NOMO-1 treated with dmso at 0.1 percent for 144 hours (cell line): ENCODE measurements around the gene POLE4.

ENCODE experiments used
- DNase-seq: peaks from one replicate; lab custom pipeline; 2025; ENCODE audit not compliant: unreplicated experiment; lab: John Stamatoyannopoulos, UW

POLE4 gene

DNA sequence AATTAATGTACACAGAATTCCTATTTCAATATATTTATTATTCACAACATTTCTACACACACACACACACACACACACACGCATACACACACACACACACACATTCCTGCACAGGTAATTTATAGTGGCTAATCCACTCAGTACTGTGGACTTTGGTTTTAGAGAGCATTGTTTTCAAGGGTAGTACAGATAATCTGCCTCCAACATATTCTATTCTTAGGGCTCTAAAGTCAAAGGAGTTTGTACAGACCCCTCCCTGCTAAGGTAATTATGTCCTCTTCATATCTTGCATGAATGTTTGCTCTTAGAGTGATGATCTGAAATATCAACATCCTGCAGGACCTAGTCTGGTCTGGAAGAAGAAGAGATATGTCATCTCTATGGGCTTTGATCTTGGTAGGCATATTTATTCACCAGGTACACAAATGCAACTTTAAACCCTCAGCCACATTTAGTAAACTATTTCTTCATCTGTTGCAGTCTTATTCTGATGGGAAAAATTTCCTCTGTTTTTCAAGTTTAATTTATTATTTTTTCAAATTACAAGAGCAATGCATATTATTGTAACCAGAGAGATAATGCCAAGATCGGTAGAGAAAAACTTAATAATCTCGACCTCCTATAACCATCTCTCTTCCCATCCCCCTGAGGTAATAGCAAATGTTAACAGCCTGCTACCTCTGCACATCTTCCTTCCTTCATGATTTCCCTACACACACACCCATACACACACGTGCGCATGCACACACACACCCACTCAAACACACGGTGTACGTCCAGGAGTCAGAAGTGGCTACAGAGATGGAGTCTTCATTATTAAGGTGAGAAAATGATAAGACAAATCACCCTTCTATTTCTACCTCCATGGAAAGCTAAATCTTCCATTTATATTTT, 18.3 kb upstream of the POLE4 start:
- no peak for DNase-seq

DNA sequence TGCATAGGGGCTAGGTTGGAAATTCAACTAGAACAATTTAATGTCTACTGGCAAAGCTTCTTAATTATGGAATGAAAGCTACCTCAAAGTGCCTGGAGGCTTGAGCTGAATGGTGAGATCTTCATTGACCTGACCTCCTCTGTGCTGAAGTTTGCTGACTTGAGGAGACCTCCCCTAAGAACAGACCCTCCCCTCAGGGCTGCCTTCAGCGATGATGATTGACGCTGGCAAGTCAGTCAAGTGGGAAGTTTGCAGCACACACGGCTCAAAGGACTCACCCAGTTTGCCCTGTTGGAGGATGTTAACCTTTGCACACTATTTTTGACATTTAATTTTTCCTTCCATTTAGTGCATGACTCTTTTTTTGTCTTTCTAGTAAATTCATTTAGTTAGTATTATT, 17.2 kb upstream of the POLE4 start:
- no peak for DNase-seq

GRCh38 chr2:74942263-74942662, 16.2 kb upstream of the POLE4 start:
- no peak for DNase-seq

- DNase-seq, result peak; percentile 37
Measured at GRCh38 chr2:74944987-74945787, 13.3 kb upstream of the POLE4 start.

- DNase-seq, result no peak
Measured at GRCh38 chr2:74945788-74946331, 12.6 kb upstream of the POLE4 start.

DNA sequence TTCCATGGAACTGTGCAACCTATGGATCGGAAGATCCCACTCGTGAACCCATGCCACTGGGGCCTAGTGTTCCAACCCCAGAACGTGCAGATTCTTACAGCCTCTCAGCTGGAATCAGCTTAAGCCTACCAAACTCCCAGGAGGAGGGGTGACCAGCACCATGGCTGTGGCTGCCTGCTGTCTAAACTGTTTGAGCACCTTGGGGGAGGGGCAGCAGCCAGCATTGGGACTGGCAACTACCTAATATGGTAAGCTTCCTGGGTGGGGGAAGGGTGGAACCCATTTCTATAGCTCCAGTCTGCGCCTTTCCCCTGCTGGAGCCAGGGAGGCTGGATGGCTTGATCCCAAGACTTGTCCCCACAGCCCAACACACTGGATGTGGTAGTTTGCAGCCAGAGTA, 10.7 kb upstream of the POLE4 start:
- no peak for DNase-seq

DNA sequence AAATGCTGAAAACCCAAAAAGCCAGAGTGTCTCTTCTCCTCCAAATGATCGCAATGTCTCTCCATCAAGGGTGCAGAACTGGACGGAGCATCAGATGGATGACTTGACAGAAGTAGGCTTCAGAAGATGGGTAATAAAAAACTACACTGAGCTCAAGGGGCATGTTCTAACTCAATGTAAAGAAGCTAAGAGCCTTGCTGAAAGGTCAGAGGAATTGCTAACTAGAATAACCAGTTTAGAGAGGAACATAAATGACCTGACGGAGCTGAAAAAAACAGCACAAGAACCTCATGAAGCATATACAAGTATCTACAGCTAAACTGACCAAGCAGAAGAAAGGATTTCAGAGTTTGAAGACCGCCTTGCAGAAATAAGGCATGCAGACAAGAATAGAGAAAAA, 9.7 kb upstream of the POLE4 start:
- no peak for DNase-seq

DNA sequence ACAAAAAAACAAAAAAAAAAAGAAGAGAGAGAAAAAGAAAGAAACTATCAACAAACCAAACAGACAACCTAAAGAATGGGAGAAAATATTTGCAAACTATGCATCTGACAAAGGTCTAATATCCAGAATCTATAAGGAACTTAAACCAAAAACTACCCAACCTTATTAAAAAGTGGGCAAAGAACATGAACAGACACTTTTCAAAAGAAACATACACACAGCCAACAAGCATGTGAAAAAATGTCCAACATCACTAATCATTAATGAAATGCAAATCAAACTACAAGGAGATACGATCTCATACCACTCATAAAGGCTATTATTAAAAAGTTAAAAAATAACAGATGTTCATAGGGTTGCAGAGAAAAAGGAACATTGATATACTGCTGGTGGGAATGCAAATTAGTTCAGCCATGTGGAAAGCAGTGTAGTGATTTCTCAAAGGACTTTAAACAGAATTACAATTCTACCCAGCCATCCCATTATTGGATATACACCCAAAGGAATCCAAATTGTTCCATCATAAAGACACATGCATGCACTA, 7.2 kb upstream of the POLE4 start:
- no peak for DNase-seq

- DNase-seq, result no peak
Measured at GRCh38 chr2:74952575-74952974, 5.9 kb upstream of the POLE4 start.

- DNase-seq, result no peak
Measured at GRCh38 chr2:74953796-74954499, 4.5 kb upstream of the POLE4 start.

GRCh38 chr2:74954500-74954874, 4.0 kb upstream of the POLE4 start:
- DNase-seq, result no peak

DNA sequence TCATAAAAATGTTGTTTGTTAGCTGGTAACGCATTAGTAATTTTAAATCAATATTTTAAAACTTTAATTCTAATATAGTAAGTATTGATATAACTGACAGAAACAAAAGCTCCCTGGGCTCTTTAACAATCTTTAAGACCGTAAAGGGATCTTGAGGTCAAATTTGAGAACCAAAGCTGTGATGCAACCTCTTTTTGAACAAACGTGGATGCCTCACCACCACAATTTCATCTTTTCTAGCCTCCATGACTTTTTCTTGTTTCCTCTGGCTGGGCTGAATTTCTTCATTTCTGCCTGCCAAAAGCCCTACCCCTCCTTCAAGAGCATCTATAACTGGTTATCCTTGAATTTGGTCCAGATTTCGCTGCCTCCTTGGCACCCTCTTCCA, 563 bp upstream of the POLE4 start:
- peak; percentile 64 for DNase-seq

GRCh38 chr2:74959106-74959751, 786 bp downstream of the POLE4 start:
- no peak for DNase-seq

DNA sequence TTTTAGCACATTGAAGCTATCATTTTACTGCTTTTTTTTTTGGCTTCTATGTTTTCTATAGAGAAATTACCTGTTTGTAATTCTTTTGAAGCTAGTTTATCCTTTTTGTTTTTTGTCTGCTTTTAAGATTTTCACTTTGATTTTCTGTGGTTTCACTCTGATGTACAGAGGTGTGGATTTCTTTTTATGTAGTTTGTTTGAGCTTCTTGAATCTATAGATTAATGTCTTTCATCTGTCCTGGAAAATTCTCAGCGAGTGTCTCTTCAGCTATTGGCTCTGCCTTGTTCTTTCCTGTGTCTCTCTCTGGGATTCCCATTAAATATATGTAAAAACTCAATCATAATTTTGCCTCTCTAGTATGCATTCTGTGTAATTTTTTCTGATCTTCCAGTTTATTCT, 8.4 kb downstream of the POLE4 start:
- DNase-seq, result no peak

GRCh38 chr2:74975016-74975415, 16.6 kb downstream of the POLE4 start:
- no peak for DNase-seq

DNA sequence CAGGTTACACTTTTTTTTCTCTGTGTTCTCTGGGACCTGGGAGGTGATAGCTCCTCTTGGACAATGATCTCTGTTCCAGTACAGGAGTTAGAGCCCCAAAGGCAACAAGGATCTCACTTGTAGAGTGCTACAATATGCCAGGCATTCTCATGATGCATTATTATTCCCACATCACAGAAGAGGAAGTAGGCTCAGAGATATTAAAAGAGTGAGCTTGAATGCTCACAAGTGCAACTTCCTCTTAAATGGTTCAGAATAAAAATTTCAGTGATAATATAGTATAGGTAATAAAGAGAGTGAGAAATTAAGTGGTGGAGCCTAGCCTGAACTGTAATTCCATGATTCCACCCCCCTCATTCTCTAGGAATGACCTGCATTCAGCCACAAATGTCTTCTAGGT, 21.4 kb downstream of the POLE4 start:
- DNase-seq, result peak; percentile 30

DNA sequence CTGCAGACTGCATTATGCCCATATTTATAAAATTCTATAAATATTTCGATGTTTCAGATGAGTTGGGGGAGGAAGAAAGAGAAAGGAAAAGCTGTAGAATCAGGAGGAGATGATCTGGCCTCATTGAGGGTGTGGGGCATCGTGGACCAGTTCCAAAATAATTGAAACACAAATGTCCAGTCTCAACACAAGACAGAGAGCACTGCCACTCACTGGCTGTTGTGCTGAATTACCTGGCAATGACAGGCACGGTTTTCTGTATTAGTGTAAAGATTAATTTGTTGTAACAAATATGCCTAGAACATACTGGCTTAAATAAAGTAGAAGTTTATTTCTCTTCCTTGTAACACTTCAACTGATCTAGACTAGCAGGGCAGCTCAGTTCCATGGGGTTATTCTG, 24.1 kb downstream of the POLE4 start:
- DNase-seq, result no peak

DNA sequence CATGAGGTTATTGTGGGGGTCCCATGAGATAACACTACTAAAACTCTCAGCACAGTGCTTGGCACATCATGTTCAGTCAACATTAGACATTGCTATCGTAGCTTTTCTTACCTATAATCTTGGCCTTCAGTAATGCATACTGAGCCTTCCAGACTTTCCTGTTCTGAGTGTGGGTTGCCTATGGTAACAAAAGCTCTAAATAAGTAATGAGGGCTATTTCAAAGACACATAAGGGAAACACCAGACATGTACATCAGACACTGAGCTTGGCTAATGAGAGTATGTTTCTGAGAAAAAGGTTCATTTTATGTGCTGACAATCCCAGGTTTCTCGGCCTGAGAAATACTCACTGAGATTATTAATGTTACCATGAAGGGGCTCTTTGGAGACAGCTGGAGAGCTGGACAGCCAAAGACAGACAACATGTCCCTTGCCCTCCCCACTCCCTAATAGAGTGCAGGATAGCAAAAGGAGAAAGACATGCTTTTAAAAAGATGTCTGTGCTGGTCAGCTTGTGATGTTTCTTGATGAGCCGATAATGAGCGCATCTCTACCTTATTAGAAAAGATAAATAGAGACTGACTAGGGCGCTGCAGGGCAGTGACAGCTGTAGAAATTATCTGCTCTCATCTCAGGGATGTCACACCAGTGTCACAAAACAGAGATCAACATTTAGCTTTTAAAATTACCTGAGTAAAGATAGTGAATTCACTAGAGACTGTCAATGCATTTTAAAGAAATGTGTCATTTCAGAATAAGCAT, 25.4 kb downstream of the POLE4 start:
- DNase-seq, result no peak

DNA sequence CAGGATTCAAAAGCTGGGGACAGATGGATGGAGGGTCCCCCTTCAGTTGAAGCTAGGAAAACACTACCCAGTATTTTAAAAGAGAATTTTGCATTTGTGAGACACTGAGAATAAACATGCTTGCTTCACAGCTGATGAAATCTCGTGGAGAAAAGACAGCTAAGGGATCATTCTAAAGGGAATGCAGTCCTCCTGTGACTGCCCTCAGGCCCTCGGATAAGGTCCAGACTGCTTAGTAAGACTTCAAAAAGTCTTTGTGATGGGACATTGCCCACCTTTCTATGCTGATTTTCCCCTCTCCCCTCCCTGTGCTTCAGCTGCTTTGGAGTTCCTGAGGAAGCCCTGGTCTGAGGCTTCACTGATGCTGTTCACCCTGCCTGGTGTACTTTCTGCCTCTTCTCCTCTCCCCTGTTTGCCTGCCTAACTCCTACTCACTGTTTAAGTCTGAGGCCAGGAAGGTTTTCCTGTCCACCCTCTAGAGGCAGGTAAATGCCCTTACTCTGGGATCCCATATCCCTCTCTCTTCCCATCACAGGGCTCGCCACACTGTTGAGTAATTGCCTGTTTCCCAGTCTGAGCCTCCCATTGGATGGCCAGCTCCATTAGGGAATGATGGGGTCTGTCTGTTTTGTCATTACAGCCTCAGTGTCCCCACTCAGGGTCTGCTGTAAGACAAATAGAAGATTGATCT, 26.6 kb downstream of the POLE4 start:
- DNase-seq, result no peak
